ENCODE measurements around the gene PPP2R3B. TPM values are rescaled to one million over a fixed set of nuclear protein-coding genes. Genes with fewer than 3 reads are reported as not detected.
"Not testable (repeated sequence)": the region's sequence is repeated elsewhere in the genome, so short reads cannot be mapped to it uniquely, and the experiment has no call there.

Gene PPP2R3B, protein sequence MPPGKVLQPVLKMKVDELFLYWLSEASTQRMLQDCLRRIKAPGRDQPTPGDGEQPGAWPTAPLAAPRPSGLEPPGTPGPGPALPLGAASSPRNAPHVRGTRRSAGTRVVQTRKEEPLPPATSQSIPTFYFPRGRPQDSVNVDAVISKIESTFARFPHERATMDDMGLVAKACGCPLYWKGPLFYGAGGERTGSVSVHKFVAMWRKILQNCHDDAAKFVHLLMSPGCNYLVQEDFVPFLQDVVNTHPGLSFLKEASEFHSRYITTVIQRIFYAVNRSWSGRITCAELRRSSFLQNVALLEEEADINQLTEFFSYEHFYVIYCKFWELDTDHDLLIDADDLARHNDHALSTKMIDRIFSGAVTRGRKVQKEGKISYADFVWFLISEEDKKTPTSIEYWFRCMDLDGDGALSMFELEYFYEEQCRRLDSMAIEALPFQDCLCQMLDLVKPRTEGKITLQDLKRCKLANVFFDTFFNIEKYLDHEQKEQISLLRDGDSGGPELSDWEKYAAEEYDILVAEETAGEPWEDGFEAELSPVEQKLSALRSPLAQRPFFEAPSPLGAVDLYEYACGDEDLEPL
- total RNA-seq = 39.8 and 47.6 TPM in 2 replicates

DNA sequence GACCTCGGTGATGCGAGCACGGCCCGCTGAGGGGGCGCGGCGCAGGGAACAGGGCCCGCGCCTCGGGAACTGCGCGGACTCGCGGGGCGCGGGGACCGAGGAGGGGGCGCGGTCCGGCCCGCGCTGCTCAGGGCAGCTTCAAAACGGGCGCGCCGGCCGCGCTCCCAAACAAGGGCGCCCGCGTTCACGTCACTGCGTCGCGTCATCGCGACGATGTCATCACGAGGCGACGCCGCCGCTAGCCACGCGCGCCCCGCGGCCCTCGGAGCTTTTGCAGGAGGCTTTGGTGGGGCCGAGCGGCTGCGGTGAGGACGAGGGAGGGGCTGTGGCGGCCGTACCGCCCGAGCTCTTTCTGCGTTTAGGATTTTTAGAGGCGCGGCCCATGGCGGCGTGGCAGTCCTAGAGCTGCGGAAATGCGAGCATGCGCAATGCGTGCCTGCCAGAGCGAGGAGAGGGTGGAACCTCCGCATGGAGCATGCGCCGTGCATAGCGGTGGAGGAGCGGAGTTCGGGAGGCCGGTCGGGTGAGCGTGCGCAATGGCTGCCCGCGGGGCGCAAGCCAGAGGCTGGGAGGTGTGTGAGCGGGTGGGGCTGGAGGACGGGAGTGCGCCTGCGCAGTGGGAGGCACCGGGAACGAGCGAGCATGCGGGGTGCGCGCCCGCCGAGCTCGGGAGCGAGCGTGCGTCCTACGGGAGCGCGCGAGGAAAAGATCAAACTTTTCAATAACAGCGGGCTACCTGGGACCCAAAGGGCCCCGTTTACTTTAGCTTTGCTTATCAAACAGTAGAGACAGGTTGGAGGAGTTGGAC, at the start of gene PPP2R3B:
TSS of gene PPP2R3B (minus strand) at position 140 of the 808 bp plus-strand sequence. CDS start 216 bp downstream, outside the sequence.
- Mint-ChIP-seq H3K27me3 (ENCODE audit: low read depth) (no peaks in the 10 kb centered on the region), H3K36me3 (ENCODE audit: low read depth) (no peaks in the 10 kb centered on the region), H3K27ac (peak within 1 kb of the TSS; percentile 94), H3K4me3 (ENCODE audit: low read depth) (peak within 1 kb of the TSS; percentile 84), H3K4me1 (ENCODE audit: low read depth) (no peaks in the 10 kb centered on the region), H3K9me3 (no peaks in the 10 kb centered on the region)
- peak; percentile 99 for DNase-seq (ENCODE audit: low spot score)
- intact Hi-C loops (cut with micrococcal nuclease) = loop anchor here (1.0 to 10.0 kb wide), 2 partner anchors 69 to 102 kb away; partner anchors contain the start of genes GTPBP6 and PLCXD1

DNA sequence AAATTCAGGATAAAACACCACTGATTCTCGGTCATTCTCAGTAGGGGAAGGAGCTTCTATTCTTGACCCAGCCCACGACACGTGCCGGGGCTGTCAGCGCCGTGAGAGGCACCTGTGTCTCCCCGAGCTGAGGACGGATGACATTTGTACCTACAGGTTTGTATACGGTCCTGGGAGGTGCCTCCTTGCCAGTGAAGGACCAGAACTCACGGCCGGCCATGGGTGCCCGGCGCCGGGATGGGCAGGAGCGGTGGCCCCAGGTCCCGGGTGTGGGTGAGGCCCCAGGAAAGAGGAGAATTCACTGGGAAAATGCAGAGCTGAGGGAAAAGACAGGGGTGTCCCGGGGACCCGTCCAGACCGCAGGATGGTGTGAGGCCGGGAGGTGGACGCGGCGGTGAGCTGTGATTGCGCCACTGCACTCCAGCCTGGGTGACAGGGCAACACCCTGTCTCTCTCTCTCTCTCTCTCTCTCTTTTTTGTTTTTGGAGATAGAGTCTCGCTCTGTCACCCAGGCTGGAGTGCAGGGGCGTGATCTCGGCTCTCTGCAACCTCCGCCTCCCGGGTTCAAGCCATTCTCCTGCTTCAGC, 48.9 kb upstream of the PPP2R3B start:
- DNase-seq (ENCODE audit: low spot score) = no peak
- Mint-ChIP-seq H3K9me3 (peaks cover 23% of the 10 kb centered on the region), H3K4me3 (ENCODE audit: low read depth) (no peak overlapping the region), H3K27me3 (ENCODE audit: low read depth) (no peaks in the 10 kb centered on the region), H3K36me3 (ENCODE audit: low read depth) (peaks cover 5% of the 10 kb centered on the region), H3K4me1 (ENCODE audit: low read depth) (peaks cover 5% of the 10 kb centered on the region), H3K27ac (no peak overlapping the region)
- intact Hi-C loops (cut with micrococcal nuclease) = no loop called here

DNA sequence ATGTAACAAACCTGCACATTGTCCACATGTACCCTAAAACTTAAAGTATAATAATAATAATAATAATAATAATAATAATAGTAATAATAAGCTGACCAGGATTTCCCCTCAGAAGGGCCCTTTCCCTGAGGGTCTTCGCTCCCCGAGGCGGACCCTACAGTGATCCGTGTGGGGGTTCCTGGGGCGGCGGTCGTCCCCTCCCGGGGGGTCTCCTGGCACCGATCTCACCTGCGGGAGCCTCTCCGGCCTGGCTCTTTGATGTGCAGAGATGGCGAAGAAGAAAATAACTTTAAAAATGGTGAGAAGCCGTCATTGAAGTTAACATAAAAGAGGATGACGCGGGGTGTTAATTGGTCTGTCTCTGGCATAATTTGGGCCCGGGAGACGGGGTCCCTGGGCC, 48.2 kb upstream of the PPP2R3B start:
- intact Hi-C loops (cut with micrococcal nuclease) = no loop called here
- H3K4me1 Mint-ChIP-seq (ENCODE audit: low read depth) = peaks cover 5% of the 10 kb centered on the region
- no peak overlapping the region for H3K4me3 Mint-ChIP-seq (ENCODE audit: low read depth)
- H3K36me3 Mint-ChIP-seq (ENCODE audit: low read depth) = no peaks in the 10 kb centered on the region
- peaks cover 16% of the 10 kb centered on the region for H3K9me3 Mint-ChIP-seq
- no peak overlapping the region for H3K27ac Mint-ChIP-seq
- no peaks in the 10 kb centered on the region for H3K27me3 Mint-ChIP-seq (ENCODE audit: low read depth)
- DNase-seq (ENCODE audit: low spot score) = no peak

DNA sequence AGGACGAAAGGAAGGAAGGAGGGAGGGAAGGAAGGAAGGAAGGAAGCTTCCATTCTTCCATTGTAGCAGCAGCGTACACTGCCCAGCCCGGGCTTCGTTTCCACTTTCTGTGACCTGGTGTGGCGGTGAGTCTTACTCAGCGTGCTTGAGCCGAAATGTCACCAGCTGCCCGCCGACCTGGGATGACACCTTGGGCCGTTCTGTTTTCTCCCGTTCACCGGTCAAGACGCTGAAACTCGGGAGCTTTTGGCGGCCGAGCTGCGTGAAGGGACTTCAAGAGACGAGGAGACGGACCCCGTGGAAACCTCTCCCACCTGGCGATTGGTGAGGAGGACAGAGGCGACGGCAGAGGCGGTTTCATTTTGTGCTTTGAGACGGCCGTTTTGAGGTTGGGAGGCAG, 47.1 kb upstream of the PPP2R3B start:
- H3K9me3 Mint-ChIP-seq = peaks cover 10% of the 10 kb centered on the region
- peaks cover 5% of the 10 kb centered on the region for H3K4me1 Mint-ChIP-seq (ENCODE audit: low read depth)
- intact Hi-C loops (cut with micrococcal nuclease) = no loop called here
- no peak for DNase-seq (ENCODE audit: low spot score)
- peaks cover 2% of the 10 kb centered on the region for H3K27me3 Mint-ChIP-seq (ENCODE audit: low read depth)
- H3K36me3 Mint-ChIP-seq (ENCODE audit: low read depth) = no peaks in the 10 kb centered on the region
- no peak overlapping the region for H3K4me3 Mint-ChIP-seq (ENCODE audit: low read depth)
- no peak overlapping the region for H3K27ac Mint-ChIP-seq

DNA sequence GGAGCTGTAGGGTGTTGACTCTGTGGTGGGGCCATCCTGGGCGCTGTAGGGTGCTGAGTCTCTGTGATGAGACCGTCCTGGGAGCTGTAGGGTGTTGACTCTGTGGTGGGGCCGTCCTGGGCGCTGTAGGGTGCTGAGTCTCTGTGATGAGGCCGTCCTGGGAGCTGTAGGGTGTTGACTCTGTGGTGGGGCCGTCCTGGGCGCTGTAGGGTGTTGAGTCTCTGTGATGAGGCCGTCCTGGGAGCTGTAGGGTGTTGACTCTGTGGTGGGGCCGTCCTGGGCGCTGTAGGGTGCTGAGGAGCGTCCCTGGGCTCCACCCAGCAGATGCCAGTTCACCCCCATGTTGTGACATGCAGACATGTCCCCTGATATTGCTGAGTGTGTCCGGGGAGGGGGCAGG, 46.0 kb upstream of the PPP2R3B start:
- H3K36me3 Mint-ChIP-seq (ENCODE audit: low read depth); H3K4me3 Mint-ChIP-seq (ENCODE audit: low read depth); DNase-seq (ENCODE audit: low spot score); H3K4me1 Mint-ChIP-seq (ENCODE audit: low read depth); intact Hi-C loops (cut with micrococcal nuclease); H3K27ac Mint-ChIP-seq; H3K27me3 Mint-ChIP-seq (ENCODE audit: low read depth): not testable (repeated sequence)
- H3K9me3 Mint-ChIP-seq = peaks cover 10% of the 10 kb centered on the region

DNA sequence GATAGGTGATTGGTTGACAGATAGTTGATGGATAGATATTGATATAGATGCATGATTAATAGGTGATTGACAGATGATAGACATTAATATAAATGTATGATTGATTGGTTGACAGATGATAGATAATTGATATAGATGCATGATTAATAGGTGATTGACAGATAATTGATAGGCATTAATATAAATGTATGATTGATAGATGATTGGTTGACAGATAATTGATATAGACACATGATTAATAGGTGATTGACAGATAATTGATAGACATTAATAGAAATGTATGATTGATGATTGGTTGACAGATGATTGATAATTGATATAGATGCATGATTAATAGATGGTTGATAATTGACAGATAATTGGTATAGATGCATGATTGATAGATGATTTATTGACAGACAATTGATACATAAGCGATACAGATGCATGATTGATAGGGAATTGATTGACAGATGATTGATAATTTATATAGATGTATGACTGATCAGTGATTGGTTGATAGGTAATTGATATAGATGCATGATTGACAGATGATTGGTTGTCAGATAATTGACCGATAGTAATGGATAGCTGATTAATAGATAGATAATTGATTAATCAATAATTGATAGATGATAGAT, 44.9 kb upstream of the PPP2R3B start:
- peaks cover 10% of the 10 kb centered on the region for H3K9me3 Mint-ChIP-seq
- intact Hi-C loops (cut with micrococcal nuclease) = no loop called here
- no peak overlapping the region for H3K27ac Mint-ChIP-seq
- H3K4me3 Mint-ChIP-seq (ENCODE audit: low read depth) = no peak overlapping the region
- no peak for DNase-seq (ENCODE audit: low spot score)
- no peaks in the 10 kb centered on the region for H3K36me3 Mint-ChIP-seq (ENCODE audit: low read depth)
- peaks cover 7% of the 10 kb centered on the region for H3K27me3 Mint-ChIP-seq (ENCODE audit: low read depth)
- H3K4me1 Mint-ChIP-seq (ENCODE audit: low read depth) = peaks cover 2% of the 10 kb centered on the region

DNA sequence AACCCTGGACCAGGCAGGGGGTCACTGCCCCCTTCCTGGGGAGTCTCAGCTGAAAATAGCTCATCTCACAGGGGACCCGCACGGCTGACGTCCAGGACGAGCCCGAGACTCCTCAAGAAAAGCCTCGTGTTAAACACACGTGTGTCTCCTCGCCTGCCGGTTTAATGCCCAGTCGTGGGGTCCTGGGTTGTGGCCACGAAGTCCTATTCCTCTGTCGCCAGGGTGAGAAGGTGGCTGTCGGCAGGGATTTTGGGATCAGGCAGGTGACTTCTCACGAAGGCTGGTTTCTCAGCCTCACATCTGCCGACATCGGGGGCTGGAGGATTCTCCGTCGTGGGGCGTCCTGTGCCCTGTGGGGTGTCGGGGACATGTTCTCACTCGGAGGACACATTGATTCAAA, 44.3 kb upstream of the PPP2R3B start:
- H3K36me3 Mint-ChIP-seq (ENCODE audit: low read depth) = no peaks in the 10 kb centered on the region
- intact Hi-C loops (cut with micrococcal nuclease) = no loop called here

DNA sequence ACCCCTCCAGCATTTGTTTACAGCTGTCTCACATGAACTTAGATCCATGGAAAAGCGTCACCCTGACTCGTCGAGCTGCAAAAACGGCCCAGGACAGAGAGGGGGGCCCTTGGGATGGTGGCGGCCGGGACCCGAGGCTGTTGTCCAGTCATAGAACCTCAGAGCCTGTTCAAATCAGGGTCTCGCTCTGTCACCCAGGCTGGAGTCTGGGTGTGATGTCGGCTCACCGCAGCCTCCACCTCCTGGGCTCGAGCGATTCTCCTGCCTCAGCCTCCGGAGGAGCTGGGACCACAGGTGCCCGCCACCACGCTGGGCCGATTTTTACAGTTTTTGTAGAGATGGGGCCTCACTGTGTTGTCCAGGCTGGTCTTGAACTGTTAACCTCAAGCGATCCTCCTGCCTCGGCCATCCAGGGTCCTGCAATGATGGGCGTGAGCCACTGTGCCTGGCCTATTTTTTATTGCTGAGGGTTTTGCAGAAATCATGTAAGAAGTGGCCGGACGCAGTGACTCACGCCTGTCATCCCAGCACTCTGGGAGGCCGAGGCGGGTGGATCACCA, 42.6 kb upstream of the PPP2R3B start:
- no peaks in the 10 kb centered on the region for H3K4me1 Mint-ChIP-seq (ENCODE audit: low read depth)
- intact Hi-C loops (cut with micrococcal nuclease) = no loop called here
- H3K27ac Mint-ChIP-seq = no peak overlapping the region
- no peaks in the 10 kb centered on the region for H3K36me3 Mint-ChIP-seq (ENCODE audit: low read depth)
- H3K4me3 Mint-ChIP-seq (ENCODE audit: low read depth) = no peak overlapping the region
- no peak for DNase-seq (ENCODE audit: low spot score)
- H3K27me3 Mint-ChIP-seq (ENCODE audit: low read depth) = peaks cover 7% of the 10 kb centered on the region
- H3K9me3 Mint-ChIP-seq = no peaks in the 10 kb centered on the region

More for the DNA sequence above, 44.3 kb upstream of the PPP2R3B start:
- no peak overlapping the region for H3K27ac Mint-ChIP-seq
- no peak for DNase-seq (ENCODE audit: low spot score)
- peaks cover 7% of the 10 kb centered on the region for H3K27me3 Mint-ChIP-seq (ENCODE audit: low read depth)
- no peaks in the 10 kb centered on the region for H3K4me1 Mint-ChIP-seq (ENCODE audit: low read depth)
- H3K4me3 Mint-ChIP-seq (ENCODE audit: low read depth) = no peak overlapping the region
- H3K9me3 Mint-ChIP-seq = peaks cover 6% of the 10 kb centered on the region

DNA sequence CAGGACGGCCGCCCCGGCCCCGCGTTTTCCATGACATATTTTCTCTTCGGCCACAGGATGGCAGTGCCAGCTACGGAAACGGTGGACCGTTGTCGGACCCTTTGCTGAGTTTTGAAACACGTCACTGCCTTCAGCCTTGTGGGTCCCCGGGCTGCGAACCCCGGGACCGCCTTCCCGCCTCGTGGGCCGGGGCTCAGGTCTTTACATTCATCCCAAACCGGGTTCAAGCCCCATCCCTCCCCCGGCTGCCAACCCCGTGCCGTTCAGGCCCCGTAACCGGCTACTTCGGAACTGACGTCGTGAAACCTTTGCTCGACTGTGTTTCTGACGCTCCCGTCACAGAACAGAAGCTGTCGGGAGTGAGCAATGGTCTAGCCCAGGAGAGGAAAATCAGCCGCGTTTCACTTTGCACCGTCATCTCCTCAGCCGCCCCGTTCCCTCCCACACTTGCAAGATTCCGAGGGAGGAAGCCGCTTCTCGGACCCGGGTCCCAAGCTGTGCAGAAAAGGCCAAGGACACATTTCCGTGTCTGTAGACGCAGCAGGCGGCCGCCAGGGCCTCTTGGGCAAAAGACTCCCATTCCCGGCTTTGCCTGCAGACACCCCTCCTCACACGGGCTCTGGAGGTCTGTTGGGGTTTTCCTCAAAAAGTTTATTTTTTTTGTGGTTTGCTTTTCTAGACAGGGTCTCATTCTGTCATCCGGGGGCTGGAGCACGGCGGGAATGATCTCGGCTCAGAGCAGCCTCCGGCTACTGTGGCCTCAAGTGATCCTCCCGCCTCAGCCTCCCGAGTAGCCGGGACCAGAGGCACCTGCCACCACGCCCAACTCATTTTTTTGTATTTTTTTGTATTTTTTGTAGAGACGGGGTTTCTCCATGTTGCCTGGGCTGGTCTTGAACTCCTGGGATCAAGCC, 41.4 kb upstream of the PPP2R3B start:
- Mint-ChIP-seq H3K36me3 (ENCODE audit: low read depth) (no peaks in the 10 kb centered on the region), H3K27ac (no peak overlapping the region), H3K4me3 (ENCODE audit: low read depth) (peak overlapping the region; percentile 54), H3K4me1 (ENCODE audit: low read depth) (no peaks in the 10 kb centered on the region), H3K27me3 (ENCODE audit: low read depth) (peaks cover 7% of the 10 kb centered on the region), H3K9me3 (no peaks in the 10 kb centered on the region)
- intact Hi-C loops (cut with micrococcal nuclease) = no loop called here
- DNase-seq (ENCODE audit: low spot score) = no peak

DNA sequence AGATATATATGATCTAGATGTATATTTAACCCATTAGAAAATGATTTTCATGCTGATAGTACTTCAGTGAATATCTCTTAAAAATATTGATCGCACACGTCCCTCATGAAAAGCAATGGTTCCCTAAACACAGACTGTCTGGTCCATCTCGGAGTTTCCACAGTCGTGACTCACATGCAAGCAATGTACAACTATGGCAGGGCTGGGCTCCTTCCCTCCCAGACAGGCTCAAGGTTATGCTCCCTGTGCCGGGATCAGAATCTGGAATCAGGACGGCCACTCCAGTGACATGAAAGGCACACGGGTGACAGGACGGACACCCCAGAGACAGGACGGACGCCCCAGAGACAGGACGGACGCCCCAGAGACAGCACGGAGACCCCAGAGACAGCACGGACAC, 40.2 kb upstream of the PPP2R3B start:
- H3K9me3 Mint-ChIP-seq = no peaks in the 10 kb centered on the region
- no peaks in the 10 kb centered on the region for H3K4me1 Mint-ChIP-seq (ENCODE audit: low read depth)
- intact Hi-C loops (cut with micrococcal nuclease) = no loop called here
- H3K27ac Mint-ChIP-seq = no peak overlapping the region
- no peak overlapping the region for H3K4me3 Mint-ChIP-seq (ENCODE audit: low read depth)
- H3K36me3 Mint-ChIP-seq (ENCODE audit: low read depth) = no peaks in the 10 kb centered on the region
- H3K27me3 Mint-ChIP-seq (ENCODE audit: low read depth) = peaks cover 7% of the 10 kb centered on the region
- DNase-seq (ENCODE audit: low spot score) = no peak

DNA sequence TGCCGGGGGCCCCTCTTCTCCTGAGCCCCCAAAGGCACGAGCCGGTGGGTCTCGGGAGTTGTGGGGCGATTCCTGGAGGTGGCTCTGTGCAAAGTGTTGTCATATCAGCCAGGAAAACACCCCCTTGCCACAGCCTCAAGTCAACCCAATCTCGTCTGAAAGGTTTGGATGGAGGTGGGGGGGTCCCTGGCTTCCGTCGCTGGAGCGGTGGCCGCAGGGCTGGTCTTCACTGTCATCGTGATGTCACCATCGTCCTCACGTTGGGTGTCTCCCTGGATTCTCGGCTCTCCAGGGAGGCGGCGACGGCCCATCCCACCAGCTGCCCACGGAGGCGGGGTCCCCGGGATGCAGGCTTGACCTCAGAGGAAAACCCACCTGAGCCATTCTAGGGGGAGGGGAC, 38.3 kb upstream of the PPP2R3B start:
- Mint-ChIP-seq H3K27ac (no peak overlapping the region), H3K36me3 (ENCODE audit: low read depth) (no peaks in the 10 kb centered on the region)
- intact Hi-C loops (cut with micrococcal nuclease) = no loop called here

More for the DNA sequence above, 38.3 kb upstream of the PPP2R3B start:
- H3K9me3 Mint-ChIP-seq = no peaks in the 10 kb centered on the region
- no peak overlapping the region for H3K4me3 Mint-ChIP-seq (ENCODE audit: low read depth)
- H3K4me1 Mint-ChIP-seq (ENCODE audit: low read depth) = no peaks in the 10 kb centered on the region
- peaks cover 7% of the 10 kb centered on the region for H3K27me3 Mint-ChIP-seq (ENCODE audit: low read depth)
- no peak for DNase-seq (ENCODE audit: low spot score)
